ENCODE data around the gene TMPRSS13.
"Not testable (repeated sequence)": the region's sequence is repeated elsewhere in the genome, so short reads cannot be mapped to it uniquely, and the experiment has no call there.

Gene TMPRSS13

GRCh38 chr11:117949062-117949461, 19.9 kb upstream of the TMPRSS13 start:
- H3K27ac ChIP-seq (ENCODE audit: low read depth, low read length) = no peak overlapping the region
- H2AFZ ChIP-seq (ENCODE audit: low read length, unreplicated experiment) = no peak overlapping the region
- no peaks in the 10 kb centered on the region for H3K36me3 ChIP-seq (ENCODE audit: insufficient read depth, low read length)
- no peak overlapping the region for H3K4me3 ChIP-seq (ENCODE audit: low read depth, low read length)
- no peaks in the 10 kb centered on the region for H3K4me1 ChIP-seq (ENCODE audit: control insufficient read depth, insufficient read depth, low read length, unreplicated experiment)
- H3K27me3 ChIP-seq (ENCODE audit: insufficient read depth, low read length) = peaks cover 54% of the 10 kb centered on the region
- H3K79me2 ChIP-seq (ENCODE audit: control insufficient read depth, insufficient read depth, low read length, unreplicated experiment) = no peaks in the 10 kb centered on the region

DNA sequence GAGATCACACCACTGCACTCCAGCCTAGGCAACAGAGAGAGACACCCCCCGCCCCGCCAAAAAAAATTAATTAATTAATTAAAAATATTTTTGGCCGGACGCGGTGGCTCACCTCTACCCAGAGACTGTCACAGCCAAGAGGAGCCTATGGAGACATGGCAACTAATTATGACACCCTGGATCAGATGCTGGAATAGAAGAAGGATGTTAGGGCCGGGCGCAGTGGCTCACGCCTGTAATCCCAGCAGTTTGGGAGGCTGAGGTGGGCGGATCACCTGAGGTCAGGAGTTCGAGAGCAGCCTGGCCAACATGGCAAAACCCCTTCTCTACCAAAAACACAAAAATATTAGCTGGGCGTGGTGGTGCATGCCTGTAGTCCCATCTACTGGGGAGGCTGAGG, 19.3 kb upstream of the TMPRSS13 start:
- not testable (repeated sequence) for H3K36me3 ChIP-seq (ENCODE audit: insufficient read depth, low read length); H3K4me3 ChIP-seq (ENCODE audit: low read depth, low read length); H2AFZ ChIP-seq (ENCODE audit: low read length, unreplicated experiment); H3K27ac ChIP-seq (ENCODE audit: low read depth, low read length); H3K4me1 ChIP-seq (ENCODE audit: control insufficient read depth, insufficient read depth, low read length, unreplicated experiment); H3K79me2 ChIP-seq (ENCODE audit: control insufficient read depth, insufficient read depth, low read length, unreplicated experiment)
- H3K27me3 ChIP-seq (ENCODE audit: insufficient read depth, low read length) = peaks cover 54% of the 10 kb centered on the region

GRCh38 chr11:117947751-117948150, 18.5 kb upstream of the TMPRSS13 start:
- not testable (repeated sequence) for H3K4me3 ChIP-seq (ENCODE audit: low read depth, low read length); H3K27ac ChIP-seq (ENCODE audit: low read depth, low read length); H3K79me2 ChIP-seq (ENCODE audit: control insufficient read depth, insufficient read depth, low read length, unreplicated experiment); H2AFZ ChIP-seq (ENCODE audit: low read length, unreplicated experiment); H3K36me3 ChIP-seq (ENCODE audit: insufficient read depth, low read length); H3K4me1 ChIP-seq (ENCODE audit: control insufficient read depth, insufficient read depth, low read length, unreplicated experiment)
- peaks cover 53% of the 10 kb centered on the region for H3K27me3 ChIP-seq (ENCODE audit: insufficient read depth, low read length)

DNA sequence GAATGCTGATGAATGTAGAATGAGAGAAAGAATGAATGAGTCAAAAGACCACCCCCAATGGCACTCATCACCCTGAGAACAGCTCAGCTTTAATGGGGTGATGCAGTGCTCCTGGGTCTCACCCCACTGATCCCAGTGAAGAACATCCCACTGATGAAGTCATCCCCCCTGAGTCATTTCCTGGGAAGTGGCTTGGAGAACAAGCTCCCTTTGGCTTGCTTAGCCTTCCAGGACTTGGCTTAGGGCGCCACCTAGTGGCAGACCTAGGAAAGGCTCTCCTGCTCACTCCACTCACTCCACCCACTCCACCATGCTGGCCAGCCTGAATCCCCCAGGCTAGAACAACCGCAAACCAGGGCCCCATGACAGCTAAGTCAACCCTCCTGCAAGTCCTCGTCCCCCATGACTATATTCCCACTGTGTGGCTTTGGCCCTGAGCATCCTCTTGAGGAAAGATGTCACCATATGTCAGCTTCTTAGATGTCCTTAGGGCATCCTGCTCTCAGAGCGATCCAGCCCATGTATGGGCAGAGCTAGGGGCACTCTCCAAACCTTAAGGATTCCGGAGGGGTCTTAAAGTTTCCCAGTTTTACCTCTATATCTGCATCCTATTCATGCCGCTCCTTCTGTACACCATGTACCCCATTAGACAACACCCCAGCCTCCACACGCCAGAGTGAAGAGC, 17.8 kb upstream of the TMPRSS13 start:
- Histone ChIP-seq H2AFZ (ENCODE audit: low read length, unreplicated experiment) (no peak overlapping the region), H3K36me3 (ENCODE audit: insufficient read depth, low read length) (no peaks in the 10 kb centered on the region), H3K27me3 (ENCODE audit: insufficient read depth, low read length) (peaks cover 56% of the 10 kb centered on the region), H3K4me1 (ENCODE audit: control insufficient read depth, insufficient read depth, low read length, unreplicated experiment) (no peaks in the 10 kb centered on the region), H3K79me2 (ENCODE audit: control insufficient read depth, insufficient read depth, low read length, unreplicated experiment) (no peaks in the 10 kb centered on the region), H3K4me3 (ENCODE audit: low read depth, low read length) (no peak overlapping the region), H3K27ac (ENCODE audit: low read depth, low read length) (no peak overlapping the region)

DNA sequence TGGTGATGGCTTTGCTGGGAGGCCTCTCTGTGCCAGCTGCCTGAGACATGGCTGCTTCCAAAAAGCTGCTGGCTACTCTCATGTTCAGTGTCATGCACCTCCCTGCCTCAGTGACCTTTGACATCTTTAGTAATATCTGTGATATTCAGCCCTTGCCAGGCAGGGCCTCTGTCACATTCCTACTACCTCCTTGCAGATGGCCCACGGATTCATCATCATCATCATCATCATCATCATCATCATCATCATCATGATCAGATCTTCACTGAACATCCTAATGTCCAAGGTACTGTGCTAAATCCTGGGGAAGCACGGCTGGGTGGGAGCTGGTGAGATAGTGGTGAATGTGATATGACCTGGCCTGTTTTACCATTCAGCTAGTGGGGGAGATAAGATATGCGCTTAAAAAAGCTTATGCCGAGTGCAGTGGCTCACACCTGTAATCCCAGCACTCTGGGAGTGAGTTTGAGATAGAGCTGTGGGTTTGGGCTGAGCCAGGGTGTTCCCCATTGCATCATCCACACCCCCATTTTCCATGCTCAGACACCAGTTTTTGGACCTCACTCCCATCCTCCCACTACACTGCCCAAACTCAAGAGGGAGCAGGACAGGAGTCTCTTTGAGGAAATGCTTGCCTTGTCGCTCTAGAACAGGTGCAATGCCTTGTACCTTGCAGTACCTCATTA, 17.1 kb upstream of the TMPRSS13 start:
- Histone ChIP-seq H3K36me3 (ENCODE audit: insufficient read depth, low read length) (no peaks in the 10 kb centered on the region), H3K27me3 (ENCODE audit: insufficient read depth, low read length) (peaks cover 55% of the 10 kb centered on the region), H3K4me1 (ENCODE audit: control insufficient read depth, insufficient read depth, low read length, unreplicated experiment) (no peaks in the 10 kb centered on the region), H2AFZ (ENCODE audit: low read length, unreplicated experiment) (no peak overlapping the region), H3K27ac (ENCODE audit: low read depth, low read length) (no peak overlapping the region), H3K79me2 (ENCODE audit: control insufficient read depth, insufficient read depth, low read length, unreplicated experiment) (no peaks in the 10 kb centered on the region), H3K4me3 (ENCODE audit: low read depth, low read length) (no peak overlapping the region)

DNA sequence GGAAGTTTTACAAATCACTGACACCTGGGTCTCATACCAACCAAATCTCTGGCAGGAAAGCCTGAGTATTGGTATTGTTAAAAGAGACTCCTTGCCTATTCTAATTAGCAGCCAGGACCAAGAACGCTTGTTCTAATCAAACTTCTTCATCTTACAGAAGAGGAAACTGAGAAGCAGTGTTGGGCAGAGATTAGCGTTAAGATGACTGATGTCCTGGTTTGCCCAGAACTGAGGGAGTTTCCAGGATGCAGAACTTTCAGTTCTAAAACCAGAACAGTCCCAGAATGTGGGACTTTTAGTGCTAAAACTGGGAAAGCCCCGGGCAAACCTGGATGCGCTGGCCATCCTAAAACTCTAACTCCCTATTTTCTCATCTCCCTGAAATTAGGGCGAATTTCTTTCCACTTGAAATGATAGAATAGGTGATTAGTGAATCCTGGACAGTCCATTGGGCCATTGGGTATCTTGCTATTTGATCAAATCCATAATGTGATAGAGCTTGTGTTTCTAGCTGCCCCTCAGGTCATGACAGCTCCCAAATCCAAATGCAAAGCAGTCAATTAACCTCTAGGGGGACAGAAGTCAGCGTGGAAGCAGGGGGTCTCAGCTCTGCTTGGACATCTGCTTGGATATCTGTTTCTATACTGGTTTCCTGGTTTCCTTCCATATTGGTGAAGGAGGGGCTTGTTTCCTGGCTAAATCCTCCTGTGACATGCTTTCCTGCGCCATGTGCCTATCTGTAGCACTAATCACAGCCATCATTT, 16.0 kb upstream of the TMPRSS13 start:
- H2AFZ ChIP-seq (ENCODE audit: low read length, unreplicated experiment) = no peak overlapping the region
- peaks cover 52% of the 10 kb centered on the region for H3K27me3 ChIP-seq (ENCODE audit: insufficient read depth, low read length)
- no peak overlapping the region for H3K4me3 ChIP-seq (ENCODE audit: low read depth, low read length)
- no peaks in the 10 kb centered on the region for H3K4me1 ChIP-seq (ENCODE audit: control insufficient read depth, insufficient read depth, low read length, unreplicated experiment)
- H3K27ac ChIP-seq (ENCODE audit: low read depth, low read length) = no peak overlapping the region
- H3K36me3 ChIP-seq (ENCODE audit: insufficient read depth, low read length) = no peaks in the 10 kb centered on the region
- no peaks in the 10 kb centered on the region for H3K79me2 ChIP-seq (ENCODE audit: control insufficient read depth, insufficient read depth, low read length, unreplicated experiment)

GRCh38 chr11:117944554-117944953, 15.4 kb upstream of the TMPRSS13 start:
- no peaks in the 10 kb centered on the region for H3K79me2 ChIP-seq (ENCODE audit: control insufficient read depth, insufficient read depth, low read length, unreplicated experiment)
- H3K27me3 ChIP-seq (ENCODE audit: insufficient read depth, low read length) = peaks cover 52% of the 10 kb centered on the region
- no peaks in the 10 kb centered on the region for H3K36me3 ChIP-seq (ENCODE audit: insufficient read depth, low read length)
- no peak overlapping the region for H3K4me3 ChIP-seq (ENCODE audit: low read depth, low read length)
- H3K27ac ChIP-seq (ENCODE audit: low read depth, low read length) = no peak overlapping the region
- H3K4me1 ChIP-seq (ENCODE audit: control insufficient read depth, insufficient read depth, low read length, unreplicated experiment) = no peaks in the 10 kb centered on the region
- H2AFZ ChIP-seq (ENCODE audit: low read length, unreplicated experiment) = no peak overlapping the region

- H3K4me3 ChIP-seq (ENCODE audit: low read depth, low read length) = no peak overlapping the region
- no peaks in the 10 kb centered on the region for H3K79me2 ChIP-seq (ENCODE audit: control insufficient read depth, insufficient read depth, low read length, unreplicated experiment)
- no peak overlapping the region for H3K27ac ChIP-seq (ENCODE audit: low read depth, low read length)
- H3K36me3 ChIP-seq (ENCODE audit: insufficient read depth, low read length) = no peaks in the 10 kb centered on the region
- peaks cover 59% of the 10 kb centered on the region for H3K27me3 ChIP-seq (ENCODE audit: insufficient read depth, low read length)
- H3K4me1 ChIP-seq (ENCODE audit: control insufficient read depth, insufficient read depth, low read length, unreplicated experiment) = no peaks in the 10 kb centered on the region
- no peak overlapping the region for H2AFZ ChIP-seq (ENCODE audit: low read length, unreplicated experiment)
Measured at GRCh38 chr11:117941976-117942654, 12.9 kb upstream of the TMPRSS13 start.

DNA sequence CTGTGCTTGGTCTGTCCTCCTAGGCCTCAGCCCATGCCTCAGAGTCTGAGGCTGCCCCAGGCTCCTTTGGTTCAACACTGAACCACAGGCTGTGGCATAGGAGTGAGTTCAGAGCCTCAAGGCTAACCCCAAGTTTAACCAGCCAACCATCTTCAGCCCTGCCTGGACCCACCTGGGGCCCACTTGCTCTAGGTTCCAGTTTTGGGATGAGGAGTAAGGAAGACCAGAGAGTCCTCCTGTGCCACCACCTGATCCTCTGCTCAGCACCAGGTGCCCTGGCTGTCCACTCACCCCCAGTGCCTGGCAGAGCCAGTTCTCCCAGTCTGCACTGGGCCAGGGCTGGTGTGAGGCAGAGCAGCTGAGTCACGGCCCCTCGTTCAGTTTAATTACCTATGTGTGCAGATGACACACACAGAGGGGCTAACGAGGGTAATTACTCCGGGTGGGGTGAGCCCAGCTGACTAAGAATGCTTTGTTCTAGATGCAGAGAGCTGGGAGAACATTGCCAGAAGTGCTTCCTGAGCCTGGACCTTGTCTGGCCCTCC, 12.0 kb upstream of the TMPRSS13 start:
- H3K4me3 ChIP-seq (ENCODE audit: low read depth, low read length) = no peak overlapping the region
- H3K79me2 ChIP-seq (ENCODE audit: control insufficient read depth, insufficient read depth, low read length, unreplicated experiment) = no peaks in the 10 kb centered on the region
- H3K27me3 ChIP-seq (ENCODE audit: insufficient read depth, low read length) = peaks cover 68% of the 10 kb centered on the region
- no peak overlapping the region for H2AFZ ChIP-seq (ENCODE audit: low read length, unreplicated experiment)
- no peaks in the 10 kb centered on the region for H3K4me1 ChIP-seq (ENCODE audit: control insufficient read depth, insufficient read depth, low read length, unreplicated experiment)
- H3K27ac ChIP-seq (ENCODE audit: low read depth, low read length) = no peak overlapping the region
- no peaks in the 10 kb centered on the region for H3K36me3 ChIP-seq (ENCODE audit: insufficient read depth, low read length)

DNA sequence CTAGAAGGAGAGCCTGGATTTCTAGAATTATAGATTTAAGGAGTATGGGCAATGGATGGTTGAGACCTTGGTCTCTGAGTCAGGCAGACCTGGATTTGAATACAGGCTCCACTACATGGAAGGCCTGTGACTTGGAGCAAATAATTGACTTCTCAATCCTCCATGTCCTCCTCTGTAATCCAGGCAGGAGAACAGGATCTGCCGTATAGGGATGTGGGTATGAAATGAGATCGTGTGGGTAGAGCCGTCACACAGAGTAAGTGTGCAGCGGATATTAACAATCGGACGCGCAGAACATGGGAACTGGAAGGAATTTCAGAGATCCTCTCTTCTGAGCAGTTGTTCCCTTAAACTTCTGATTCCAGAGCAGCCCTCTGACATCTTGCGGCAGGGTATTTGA, 11.5 kb upstream of the TMPRSS13 start:
- no peak overlapping the region for H2AFZ ChIP-seq (ENCODE audit: low read length, unreplicated experiment)
- H3K79me2 ChIP-seq (ENCODE audit: control insufficient read depth, insufficient read depth, low read length, unreplicated experiment) = no peaks in the 10 kb centered on the region
- no peaks in the 10 kb centered on the region for H3K36me3 ChIP-seq (ENCODE audit: insufficient read depth, low read length)
- H3K27ac ChIP-seq (ENCODE audit: low read depth, low read length) = no peak overlapping the region
- H3K4me3 ChIP-seq (ENCODE audit: low read depth, low read length) = no peak overlapping the region
- peaks cover 71% of the 10 kb centered on the region for H3K27me3 ChIP-seq (ENCODE audit: insufficient read depth, low read length)
- H3K4me1 ChIP-seq (ENCODE audit: control insufficient read depth, insufficient read depth, low read length, unreplicated experiment) = no peaks in the 10 kb centered on the region

Data from ACC112 (cell line).